GM12865 (cell line): ENCODE measurements around the gene NCK2.

Source experiments
- DNase-seq: peaks from one replicate; pipeline ENCODE4 v3.0.0; 2010; ENCODE audit warnings: low read depth
- H3K4me3 ChIP-seq: 2 replicates; pipeline ENCODE4 v1.5.1; 2011; ENCODE audit warnings: mild to moderate bottlenecking, low read depth, low read length, control low read depth
- CTCF ChIP-seq: IDR thresholded peaks from 2 replicates; pipeline ENCODE4 v1.5.1; 2011; ENCODE audit warnings: low read length, control low read depth, low read depth, inconsistent platforms; ENCODE audit not compliant: insufficient read depth; ENCODE audit errors: missing control alignments

NCK2 gene

GRCh38 chr2:105783151-105783738 is 38.5 kb downstream of the NCK2 start:
- no peak overlapping the region for H3K4me3 ChIP-seq
- no peak for TF ChIP-seq CTCF
- DNase-seq, result no peak

DNA sequence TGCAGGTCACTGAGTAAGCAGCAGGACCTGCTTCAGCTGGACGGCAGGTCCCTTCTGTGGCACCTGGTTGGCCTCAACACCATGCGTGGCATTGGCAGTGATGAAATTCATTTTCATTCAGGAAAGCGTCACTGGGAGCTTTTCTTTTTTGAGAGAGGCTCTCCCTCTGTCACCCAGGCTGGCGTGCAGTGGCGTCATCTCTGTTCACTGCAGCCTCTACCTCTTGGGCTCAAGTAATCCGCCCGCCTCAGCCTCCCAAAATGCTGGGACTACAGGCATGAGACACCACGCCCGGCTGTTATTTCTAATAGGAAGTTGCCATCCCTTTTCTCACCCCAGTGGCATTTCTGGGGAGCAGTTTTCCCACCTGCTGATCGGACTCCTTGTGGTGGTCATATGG is 39.3 kb downstream of the NCK2 start:
- DNase-seq, result no peak
- TF ChIP-seq CTCF, result no peak
- H3K4me3 ChIP-seq, result no peak overlapping the region

DNA sequence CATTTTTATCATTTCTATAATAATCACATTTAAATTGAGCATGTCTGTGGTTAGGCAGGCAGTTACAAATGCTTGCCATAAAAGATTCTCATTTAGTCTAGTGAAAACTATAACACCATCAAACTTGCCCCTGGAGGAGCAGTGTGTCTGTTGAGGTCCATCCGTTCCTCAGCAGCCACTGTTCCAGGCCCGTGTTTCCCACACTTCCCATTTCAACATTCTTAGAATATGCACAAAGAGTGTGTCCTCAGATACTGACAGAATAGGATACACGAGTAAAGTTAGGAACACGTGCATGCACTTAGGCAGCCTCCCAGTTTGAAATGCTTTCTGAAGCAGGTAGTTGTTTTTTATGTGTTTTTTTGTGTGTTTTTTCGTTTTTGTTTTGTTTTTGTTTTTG is 39.9 kb downstream of the NCK2 start:
- TF ChIP-seq CTCF, result no peak
- no peak overlapping the region for H3K4me3 ChIP-seq

DNA sequence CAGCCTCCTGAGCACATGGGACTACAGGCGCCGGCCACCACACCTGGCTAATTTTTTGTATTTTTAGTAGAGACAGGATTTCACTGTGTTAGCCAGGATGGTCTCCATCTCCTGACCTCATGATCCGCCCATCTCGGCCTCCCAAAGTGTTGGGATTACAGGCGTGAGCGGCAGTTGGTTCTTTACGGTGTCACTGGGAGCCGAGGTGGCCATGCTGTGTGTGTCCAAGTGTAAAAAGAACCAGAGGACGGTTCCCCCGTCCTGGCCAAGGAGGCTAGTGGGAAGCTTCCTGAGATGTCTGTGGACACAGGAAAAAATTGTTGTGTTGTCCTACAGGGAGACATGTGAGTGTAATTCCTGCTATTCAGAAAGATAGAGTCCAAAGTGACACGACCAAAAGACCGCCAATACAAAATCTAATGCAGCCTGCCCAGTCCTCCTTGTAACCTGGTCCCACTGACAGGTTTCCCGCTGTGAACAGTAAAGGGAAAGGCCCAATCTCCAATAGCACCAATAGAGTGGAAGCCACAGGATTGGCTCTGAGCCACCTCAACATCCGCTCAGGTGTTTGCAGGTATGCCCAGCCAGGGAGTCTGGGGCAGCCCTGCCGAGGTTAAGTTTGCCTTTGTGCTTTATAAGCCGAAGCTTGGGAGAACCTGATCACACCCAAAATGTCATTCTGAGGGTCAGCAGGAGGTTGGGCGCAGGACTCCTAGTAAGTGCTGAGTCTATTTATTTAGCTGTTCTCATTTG is 40.6 kb downstream of the NCK2 start:
- no peak overlapping the region for H3K4me3 ChIP-seq
- no peak for DNase-seq
- TF ChIP-seq CTCF, result no peak

More for the DNA sequence above, 39.9 kb downstream of the NCK2 start:
- no peak for DNase-seq

GRCh38 chr2:105786231-105787230 is 41.8 kb downstream of the NCK2 start:
- no peak overlapping the region for H3K4me3 ChIP-seq
- TF ChIP-seq CTCF, result no peak
- DNase-seq, result no peak

DNA sequence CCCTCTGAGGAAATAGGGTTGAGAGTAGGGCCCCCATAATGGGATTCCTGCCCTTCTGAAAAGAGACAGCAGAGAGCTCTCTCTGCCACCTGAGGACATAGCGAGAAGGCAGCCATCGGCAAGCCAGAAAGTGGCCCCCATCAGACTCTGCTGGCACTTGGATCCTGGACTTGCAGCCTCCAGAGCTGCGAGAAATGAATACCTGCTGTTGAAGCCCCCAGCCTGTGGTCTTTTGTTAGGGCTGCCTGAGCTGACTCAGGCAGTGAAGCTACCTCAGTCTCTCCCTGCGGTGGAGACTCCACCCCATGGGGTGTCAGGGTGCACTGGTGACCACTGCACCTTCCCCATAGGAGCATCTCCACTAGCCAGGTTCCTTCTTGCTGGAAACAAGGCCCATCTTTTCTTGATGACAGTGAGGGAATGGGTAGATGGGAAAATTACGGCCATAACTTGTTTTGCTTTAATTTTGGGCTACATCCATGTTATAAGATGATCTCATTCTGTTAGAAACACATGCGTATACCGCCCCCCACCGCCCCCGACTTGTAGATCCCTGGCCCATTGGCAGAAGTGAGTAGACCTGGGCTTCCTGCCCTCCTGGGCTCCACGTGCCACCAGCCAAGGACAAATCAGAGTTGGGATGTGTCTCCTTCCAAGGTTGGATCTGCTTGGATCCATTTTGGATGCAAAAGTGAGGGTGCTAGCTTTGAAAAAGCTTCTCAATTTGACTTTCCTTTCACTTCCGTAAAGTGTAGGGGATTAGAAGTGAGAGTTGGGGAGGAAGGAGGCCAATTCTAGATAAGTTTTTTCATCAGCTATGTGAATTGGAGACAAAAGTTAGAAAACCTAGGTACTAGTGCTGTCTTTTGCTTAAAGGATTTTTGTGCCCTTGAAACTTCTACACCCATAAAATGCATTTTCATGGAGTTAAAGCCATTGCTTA is 42.9 kb downstream of the NCK2 start:
- peak; percentile 47 for TF ChIP-seq CTCF
- DNase-seq, result peak; percentile 83
- H3K4me3 ChIP-seq, result no peak overlapping the region
